Left cardiac atrium (tissue), 4 donors: ENCODE measurements around the gene TBCB. TPM values are rescaled to one million over a fixed set of nuclear protein-coding genes. Genes with fewer than 3 reads are reported as not detected.
A peak's percentile ranks its signal among the peaks of the same experiment; 100 is the strongest.
"Not testable (repeated sequence)": the region's sequence is repeated elsewhere in the genome, so short reads cannot be mapped to it uniquely, and the experiment has no call there.

ENCODE experiments used
- ATAC-seq, 2 donors: fragments of 200-7000 bp; cut with Tn5 transposase; one replicate each; pipeline ENCODE4 v1.9.1; 2020; ENCODE audit warnings: mild to moderate bottlenecking in 2 of 2, moderate library complexity in 2 of 2
- DNase-seq: peaks from one replicate; pipeline ENCODE4 v3.0.0-alpha.2; 2020
- intact Hi-C, 2 donors: fragments of 100-400 bp; cut with DNase I; formaldehyde crosslinking; loops; one replicate each; pipeline versions ENCODE4 v1.14.1 to v1.15.1; 2022 to 2023
- total RNA-seq, 2 donors: library from RNA; stranded (reverse); fragmentation: NEBNext Ultra II Directional; extraction: Animal tissue kit (Norgen Biotek cat#: 25700); gene quantifications; one replicate each; pipeline ENCODE4 v1.2.1, GENCODE V29; 2021
- donor health status: DM: no; HTN: yes; CAD: no.
- donor health status: DM: no; HTN: yes; CAD: no; lungs with severe emphysema.
- donor health status: DM: yes; HTN: yes; CAD: no.
- donor health status: Dilated cardiomyopathy.

The TBCB gene
- total RNA-seq, 2 donors from 2014 or later, result 81.2 to 85.0 TPM

GRCh38 chr19:36151144-36152018 lies 36.1 kb downstream of the TBCB start:
- intact Hi-C loops, result no loop called here
- peak; percentile 79 for DNase-seq
- peak; percentile 65 to 76 for ATAC-seq

GRCh38 chr19:36152019-36152351 lies 36.7 kb downstream of the TBCB start:
- ATAC-seq, result peak; percentile 9 to 13
- intact Hi-C loops, result no loop called here

GRCh38 chr19:36152352-36153091 lies 37.3 kb downstream of the TBCB start, which contains the start of gene COX7A1:
Gene COX7A1 (minus strand): TSS chr19:36152447. CDS start chr19:36152407, 40 bp downstream.
- ATAC-seq (peak; percentile 90 to 91), DNase-seq (peak; percentile 84)
- intact Hi-C loops, result no loop called here

More at GRCh38 chr19:36152019-36152351, 36.7 kb downstream of the TBCB start:
- no peak for DNase-seq

GRCh38 chr19:36153126-36153525 lies 37.9 kb downstream of the TBCB start:
- intact Hi-C loops, result no loop called here
- ATAC-seq (no peak), DNase-seq (no peak)

- DNase-seq, result no peak
- no peak for ATAC-seq
- intact Hi-C loops, result no loop called here
Observed at GRCh38 chr19:36160821-36161596, 45.7 kb downstream of the TBCB start.

- DNase-seq, result no peak
- intact Hi-C loops, result no loop called here
- no peak for ATAC-seq
Observed at GRCh38 chr19:36163813-36164212, 48.5 kb downstream of the TBCB start.

GRCh38 chr19:36169084-36169760 lies 54.0 kb downstream of the TBCB start:
- ATAC-seq, result peak; percentile 29 to 48
- peak; percentile 44 for DNase-seq
- intact Hi-C loops, result no loop called here

- ATAC-seq (no peak), DNase-seq (no peak)
- intact Hi-C loops, result loop anchor here in 1 of 2 donors (10.0 kb wide), 1 partner anchor 108 kb away; no protein-coding TSS in a partner anchor
Observed at GRCh38 chr19:36172852-36173251, 57.6 kb downstream of the TBCB start.

GRCh38 chr19:36173846-36174245 lies 58.6 kb downstream of the TBCB start:
- intact Hi-C loops, result loop anchor here in 1 of 2 donors (10.0 kb wide), 1 partner anchor 109 kb away; no protein-coding TSS in a partner anchor

More at GRCh38 chr19:36173846-36174245, 58.6 kb downstream of the TBCB start:
- not testable (repeated sequence) for DNase-seq, ATAC-seq

Other genes starting within 250 kb of the TBCB start
- 10 to 100 TPM; 11.3 to 17.0 TPM for gene APLP1, start 246.9 kb upstream of the TBCB start, total RNA-seq
- 1 to 10 TPM; 3.9 to 5.4 TPM for gene NFKBID, start 214.9 kb upstream of the TBCB start, total RNA-seq
- gene HCST, start 212.9 kb upstream of the TBCB start, total RNA-seq, result 10 to 100 TPM in 1 of 2 donors, 1 to 10 TPM in 1; 6.9 to 15.5 TPM
- gene TYROBP, start 207.2 kb upstream of the TBCB start, total RNA-seq, result 10 to 100 TPM; 43.4 to 88.7 TPM
- 1 to 10 TPM; 7.6 to 9.7 TPM for gene LRFN3, start 179.1 kb upstream of the TBCB start, total RNA-seq
- gene SDHAF1, start 120.3 kb upstream of the TBCB start, total RNA-seq, result 10 to 100 TPM; 11.4 to 16.0 TPM
- under 1 TPM in 1 of 2 donors, not detected in 1; 0.27 TPM for gene SYNE4, start 106.7 kb upstream of the TBCB start, total RNA-seq
- 10 to 100 TPM; 11.6 to 13.2 TPM for gene ALKBH6, start 101.3 kb upstream of the TBCB start, total RNA-seq
- 1 to 10 TPM; 7.2 to 7.9 TPM for gene CLIP3, start 82.6 kb upstream of the TBCB start, total RNA-seq
- gene THAP8, start 61.2 kb upstream of the TBCB start, total RNA-seq, result 1 to 10 TPM; 2.3 to 4.4 TPM
- gene WDR62, start 60.6 kb upstream of the TBCB start, total RNA-seq, result 10 to 100 TPM in 1 of 2 donors, 1 to 10 TPM in 1; 4.4 to 18.1 TPM
- not detected for gene OVOL3, start 4.3 kb upstream of the TBCB start, total RNA-seq
- gene POLR2I, start 593 bp upstream of the TBCB start, total RNA-seq, result 100 to 1,000 TPM in 1 of 2 donors, 10 to 100 TPM in 1; 92.6 to 104 TPM
- gene CAPNS1, start 24.6 kb downstream of the TBCB start, total RNA-seq, result 100 to 1,000 TPM; 614 TPM
- gene COX7A1, start 37.0 kb downstream of the TBCB start, total RNA-seq, result 1,000 to 10,000 TPM; 1,384 to 1,769 TPM
- gene ZNF565, start 99.2 kb downstream of the TBCB start, total RNA-seq, result 1 to 10 TPM; 4.5 to 4.8 TPM
- gene ZNF146, start 99.6 kb downstream of the TBCB start, total RNA-seq, result 10 to 100 TPM; 28.0 to 48.6 TPM